H1 (cell line): ENCODE data around the gene RPP25. TPM values are rescaled to one million over a fixed set of nuclear protein-coding genes. Genes with fewer than 3 reads are reported as not detected.

ENCODE experiments used
- CTCF ChIA-PET: fragments of 300-600 bp; sonication (Branson Sonifier 250); formaldehyde crosslinking; loops from one replicate; lab custom pipeline; 2021; ENCODE audit not compliant: partially characterized antibody; lab: Charles Lee
- POLR2A ChIA-PET: fragments of 300-600 bp; sonication (Branson Sonifier 250); formaldehyde crosslinking; loops from one replicate; lab custom pipeline; 2021; ENCODE audit warnings: inconsistent platforms; ENCODE audit not compliant: partially characterized antibody; lab: Charles Lee
- DNase-seq, 2 experiments: peaks; one replicate each; pipeline versions ENCODE4 v3.0.0 to v3.0.0-alpha.2; 2010 to 2022; ENCODE audit warnings: low spot score in 2 of 2, low read depth in 1 of 2, mixed read lengths in 1 of 2
- FAIRE-seq: peaks from 2 replicates; lab custom pipeline; 2011; peaks lifted over from hg19 to GRCh38; lab: Jason Lieb, UNC
- H2AFZ ChIP-seq: 2 replicates; pipeline ENCODE4 v1.8.1; 2012; ENCODE audit warnings: low read length, inconsistent platforms
- H2AK5ac ChIP-seq: 2 replicates; pipeline ENCODE4 v1.6.1; 2013; ENCODE audit warnings: low read depth, low read length
- H2BK120ac ChIP-seq: replicated peaks from 2 replicates; pipeline ENCODE3; 2013; ENCODE audit warnings: low read depth, low read length, inconsistent platforms
- H2BK12ac ChIP-seq: 2 replicates; pipeline ENCODE4 v1.6.1; 2013; ENCODE audit warnings: low read depth, low read length
- H2BK15ac ChIP-seq: 2 replicates; pipeline ENCODE4 v1.6.1; 2013; ENCODE audit warnings: low read length
- H2BK20ac ChIP-seq: 2 replicates; pipeline ENCODE4 v1.6.1; 2013; ENCODE audit warnings: low read length
- H2BK5ac ChIP-seq: 2 replicates; pipeline ENCODE4 v1.6.1; 2013; ENCODE audit warnings: low read depth, low read length
- H3K14ac ChIP-seq: 2 replicates; pipeline ENCODE4 v1.6.1; 2013; ENCODE audit warnings: inconsistent platforms; ENCODE audit not compliant: insufficient read length
- H3K18ac ChIP-seq: 2 replicates; pipeline ENCODE4 v1.6.1; 2013; ENCODE audit warnings: low read length; ENCODE audit errors: extremely low read depth
- H3K23ac ChIP-seq: 2 replicates; pipeline ENCODE4 v1.6.1; 2013; ENCODE audit warnings: inconsistent platforms; ENCODE audit not compliant: insufficient read length
- H3K23me2 ChIP-seq: 2 replicates; pipeline ENCODE4 v1.6.1; 2013; ENCODE audit warnings: low read depth, low read length
- H3K27ac ChIP-seq: 2 replicates; pipeline ENCODE4 v1.6.1; 2011; ENCODE audit warnings: low read depth, low read length, inconsistent platforms
- H3K27me3 ChIP-seq, 4 experiments: replicated peaks in 1 of 4; 1 replicate in 1 of 4; 2 replicates in 3 of 4; pipeline versions ENCODE4 v1.6.1 to v1.8.1; 2011 to 2013; ENCODE audit warnings: low read length in 3 of 4, mild to moderate bottlenecking in 3 of 4, inconsistent platforms in 2 of 4, mixed read lengths in 2 of 4, moderate library complexity in 1 of 4; ENCODE audit not compliant: control insufficient read depth in 3 of 4, insufficient read depth in 3 of 4; ENCODE audit errors: extremely low read depth in 1 of 4
- H3K36me3 ChIP-seq, 4 experiments: 2 replicates each; pipeline versions ENCODE4 v1.6.1 to v1.8.1; 2011 to 2013; ENCODE audit warnings: mild to moderate bottlenecking in 4 of 4, low read length in 3 of 4, moderate library complexity in 2 of 4, control low read depth in 1 of 4, inconsistent platforms in 1 of 4; ENCODE audit not compliant: insufficient read depth in 4 of 4, control insufficient read depth in 2 of 4
- H3K4ac ChIP-seq: replicated peaks from 2 replicates; pipeline ENCODE3; 2013; ENCODE audit warnings: low read length, low read depth, mixed read lengths, inconsistent platforms; ENCODE audit not compliant: insufficient read length
- H3K4me1 ChIP-seq, 4 experiments: replicated peaks in 1 of 4; 1 replicate in 1 of 4; 2 replicates in 3 of 4; pipeline versions ENCODE4 v1.6.1 to v1.8.1; 2011 to 2013; ENCODE audit warnings: low read length in 3 of 4, inconsistent platforms in 2 of 4, mixed read lengths in 1 of 4; ENCODE audit not compliant: insufficient read depth in 4 of 4, control insufficient read depth in 3 of 4
- H3K4me2 ChIP-seq, 2 experiments: 2 replicates each; pipeline versions ENCODE4 v1.6.1 to v1.8.1; 2011 to 2013; ENCODE audit warnings: low read depth in 2 of 2, low read length in 2 of 2, control low read depth in 1 of 2, inconsistent platforms in 1 of 2, mild to moderate bottlenecking in 1 of 2; ENCODE audit not compliant: insufficient read depth in 1 of 2
- H3K4me3 ChIP-seq, 4 experiments: fragments of 200-600, 300-600 bp in 1 of 4; sonication (generic), shearing (Covaris generic), sonication (Bioruptor Twin) in 1 of 4; 2 replicates each; pipeline versions ENCODE4 v1.5.1 to v1.8.1; 2011 to 2016; ENCODE audit warnings: low read length in 4 of 4, low read depth in 3 of 4, control low read depth in 2 of 4, inconsistent platforms in 2 of 4, mild to moderate bottlenecking in 2 of 4, mixed read lengths in 1 of 4, moderate library complexity in 1 of 4; ENCODE audit not compliant: insufficient read depth in 2 of 4; ENCODE audit errors: extremely low read depth in 1 of 4
- H3K56ac ChIP-seq: replicated peaks from 2 replicates; pipeline ENCODE3; 2013; ENCODE audit warnings: low read depth, mild to moderate bottlenecking, mixed read lengths, low read length, inconsistent platforms; ENCODE audit not compliant: insufficient read length
- H3K79me1 ChIP-seq: 2 replicates; pipeline ENCODE4 v1.6.1; 2013; ENCODE audit warnings: low read depth, low read length, control low read depth
- H3K79me2 ChIP-seq, 2 experiments: 2 replicates each; pipeline versions ENCODE4 v1.6.1 to v1.8.1; 2012 to 2013; ENCODE audit warnings: low read length in 2 of 2, mild to moderate bottlenecking in 2 of 2, inconsistent platforms in 1 of 2; ENCODE audit not compliant: insufficient read depth in 2 of 2, control insufficient read depth in 1 of 2
- H3K9ac ChIP-seq, 4 experiments: replicated peaks in 1 of 4; 1 replicate in 1 of 4; 2 replicates in 3 of 4; pipeline versions ENCODE4 v1.6.1 to v1.8.1; 2011 to 2013; ENCODE audit warnings: low read depth in 3 of 4, low read length in 3 of 4, control low read depth in 2 of 4, mild to moderate bottlenecking in 2 of 4, moderate library complexity in 2 of 4, inconsistent platforms in 1 of 4; ENCODE audit errors: extremely low read depth in 1 of 4
- H3K9me3 ChIP-seq, 2 experiments: 2 replicates each; pipeline versions ENCODE4 v1.6.1 to v1.8.1; 2012 to 2013; ENCODE audit warnings: mild to moderate bottlenecking in 2 of 2, moderate library complexity in 2 of 2, control low read depth in 1 of 2, inconsistent platforms in 1 of 2, low read depth in 1 of 2, low read length in 1 of 2, mixed read lengths in 1 of 2; ENCODE audit not compliant: insufficient read depth in 2 of 2
- H4K20me1 ChIP-seq, 2 experiments: replicated peaks in 1 of 2; 2 replicates each; pipeline versions ENCODE3 to v1.8.1; 2011 to 2013; ENCODE audit warnings: inconsistent platforms in 2 of 2, low read length in 2 of 2, mild to moderate bottlenecking in 1 of 2; ENCODE audit not compliant: insufficient read depth in 2 of 2, control insufficient read depth in 1 of 2
- H4K5ac ChIP-seq: 2 replicates; pipeline ENCODE4 v1.6.1; 2013; ENCODE audit warnings: low read length, low read depth, mixed read lengths, inconsistent platforms; ENCODE audit not compliant: insufficient read length
- H4K8ac ChIP-seq: 2 replicates; pipeline ENCODE4 v1.8.0; 2013; ENCODE audit warnings: mild to moderate bottlenecking, moderate library complexity, low read length, inconsistent platforms; ENCODE audit not compliant: insufficient read depth; ENCODE audit errors: extremely low read depth
- H4K91ac ChIP-seq: replicated peaks from 2 replicates; pipeline ENCODE3; 2013; ENCODE audit warnings: low read length, mixed read lengths, inconsistent platforms; ENCODE audit not compliant: insufficient read length
- ATF2 ChIP-seq: IDR thresholded peaks from 2 replicates; pipeline ENCODE4 v1.6.1; 2012; ENCODE audit warnings: low read length, inconsistent platforms
- KDM5A ChIP-seq: fragments of 200-600 bp; IDR thresholded peaks from 2 replicates; pipeline ENCODE4 v1.7.1; 2012; ENCODE audit warnings: mild to moderate bottlenecking, low read length, inconsistent platforms, mixed read lengths
- RAD21 ChIP-seq, 2 experiments: IDR thresholded peaks in 1 of 2; conservative IDR thresholded peaks in 1 of 2; 2 replicates each; pipeline ENCODE4 v1.6.1; 2011; ENCODE audit warnings: low read depth in 2 of 2, low read length in 2 of 2, improper control_type of control experiment in 1 of 2, inconsistent platforms in 1 of 2, mild to moderate bottlenecking in 1 of 2, moderate library complexity in 1 of 2
- SUZ12 ChIP-seq: fragments of 200-600 bp; sonication (generic); IDR thresholded peaks from 2 replicates; pipeline ENCODE4 v1.6.1; 2012; ENCODE audit warnings: mild to moderate bottlenecking, inconsistent platforms, low read length, moderate library complexity, mixed read lengths
- TAF1 ChIP-seq: IDR thresholded peaks from 2 replicates; pipeline ENCODE4 v1.6.1; 2011; ENCODE audit warnings: mild to moderate bottlenecking, low read depth, low read length
- TAF7 ChIP-seq: optimal IDR thresholded peaks from 2 replicates; pipeline ENCODE3; 2011; ENCODE audit warnings: low read depth, mild to moderate bottlenecking, inconsistent platforms, low read length, moderate library complexity, borderline replicate concordance
- WGBS, 2 experiments: shearing (Covaris generic) in 1 of 2; methylation state at CpG; one replicate each; pipeline versions ENCODE4 v1.1.6 to v1.1.7; 2013 to 2015; ENCODE audit warnings: low lambda C conversion rate in 2 of 2, mixed read lengths in 2 of 2, inconsistent platforms in 1 of 2, low coverage in 1 of 2, missing lambda C conversion rate in 1 of 2; ENCODE audit not compliant: insufficient replicate concordance in 2 of 2, insufficient coverage in 1 of 2, insufficient read length in 1 of 2; ENCODE audit errors: extremely low coverage in 1 of 2, missing lambda C conversion rate in 1 of 2; 5-methylcytosine and 5-hydroxymethylcytosine counted together
- polyA plus RNA-seq, 7 experiments: library from polyadenylated mRNA; depleted of rRNA in 3 of 7; stranded (reverse) in 5 of 7; unstranded in 2 of 7; fragments of >200 nt in 5 of 7; fragments of 200-250 nt in 2 of 7; gene quantifications; 1 replicate in 5 of 7; 2 replicates in 1 of 7; 4 replicates in 1 of 7; pipeline versions ENCODE4 v1.2.1 to v1.2.3, GENCODE V29; 2011 to 2013; ENCODE audit warnings: missing spikeins in 2 of 7, mixed read lengths in 2 of 7
- total RNA-seq: library from RNA; stranded (reverse); fragmentation: NEBNext Ultra II Directional; extraction: Animal tissue kit (Norgen Biotek cat#: 25700); gene quantifications from 2 replicates; pipeline ENCODE4 v1.2.1, GENCODE V29; 2021

Gene RPP25
- total and polyA plus RNA-seq, 2 of the 8 experiments (the other 6 are each of a cell fraction or from before 2014, with no cell fraction given), result 17.4 to 19.8 TPM

GRCh38 chr15:75002398-75002797 lies 45.8 kb upstream of the RPP25 start:
- Histone ChIP-seq H3K4me1 (no peaks in the 10 kb centered on the region), H3K27me3 (no peaks in the 10 kb centered on the region), H3K9ac (no peak overlapping the region), H3K27ac (no peak overlapping the region), H3K18ac (no peak overlapping the region), H3K23me2 (no peaks in the 10 kb centered on the region), H3K14ac (no peak overlapping the region), H3K23ac (no peak overlapping the region), H3K4me3 (no peak overlapping the region), H2AK5ac (no peak overlapping the region), H4K5ac (no peak overlapping the region), H4K20me1 (peaks cover 0 to 4% of the 10 kb centered on the region in 2 experiments), H3K9me3 (no peaks in the 10 kb centered on the region), H3K4ac (no peak overlapping the region), H2BK15ac (no peak overlapping the region), H2BK12ac (no peak overlapping the region), H2BK120ac (no peak overlapping the region), H3K79me1 (no peaks in the 10 kb centered on the region; the same call in 1 of the 2 replicates), H3K56ac (no peak overlapping the region), H2AFZ (no peak overlapping the region), H2BK20ac (no peak overlapping the region), H4K91ac (no peak overlapping the region), H2BK5ac (no peak overlapping the region), H3K4me2 (no peak overlapping the region), H3K36me3 (no peaks in the 10 kb centered on the region), H4K8ac (no peak overlapping the region), H3K79me2 (peaks cover 0 to 5% of the 10 kb centered on the region in 2 experiments; a peak in 1 of 4 replicates)
- ChIA-PET POLR2A (no interaction called here), CTCF (interaction anchor here (0.5 to 1.3 kb wide), 4 partner anchors 13 to 203 kb away, joined by 3 to 4 read pairs (median 4); no protein-coding TSS in a partner anchor)
- DNase-seq (no peak), FAIRE-seq (no peak)
- WGBS, 2 experiments, result 79% methylated on average over 7 of the region's 7 CpGs; no CpG with 5 or more reads in 1 of the 2 experiments
- no peak for TF ChIP-seq KDM5A
- no peak for TF ChIP-seq ATF2
- TF ChIP-seq SUZ12, result no peak
- no peak for TF ChIP-seq RAD21 (IDR thresholded peaks at IDR 0.05 in 1 of 2, conservative IDR thresholded peaks at IDR 0.05 in 1 of 2; ENCODE audit: low read depth in 2 of 2, low read length in 2 of 2)
- TF ChIP-seq TAF1, result no peak
- no peak for TF ChIP-seq TAF7
